ENCODE results near the gene ADGRL2.

The ADGRL2 gene

GRCh38 chr1:81920245-81920740, 119.6 kb downstream of the ADGRL2 start (continued):
- TF ChIP-seq ATF2 (tag by site-specific recombination; IDR thresholded peaks at IDR 0.05; ENCODE audit: low read depth) (no peak), TRIM28 (IDR thresholded peaks at IDR 0.05; ENCODE audit: borderline replicate concordance, low read length) (peak; percentile 90), ZNF221 (tag by site-specific recombination; IDR thresholded peaks at IDR 0.05; ENCODE audit: borderline replicate concordance) (no peak), KLF16 (tag by site-specific recombination; IDR thresholded peaks at IDR 0.05) (no peak), ZBTB8A (tag by site-specific recombination; IDR thresholded peaks at IDR 0.05) (peak; percentile 96), PRDM1 (tag by site-specific recombination; IDR thresholded peaks at IDR 0.05) (peak; percentile 66), ZXDB (tag by site-specific recombination; IDR thresholded peaks at IDR 0.05) (0 out of 2 replicates have a peak, but pooled peaks have one; percentile 35), ZNF585B (tag by site-specific recombination; IDR thresholded peaks at IDR 0.05) (no peak), ZNF394 (tag by site-specific recombination; IDR thresholded peaks at IDR 0.05; ENCODE audit: borderline replicate concordance) (no peak), SP2 (tag by site-specific recombination; IDR thresholded peaks at IDR 0.05) (no peak), ZNF132 (tag by site-specific recombination; IDR thresholded peaks at IDR 0.05; ENCODE audit: borderline replicate concordance) (no peak), ZNF664 (tag by site-specific recombination; IDR thresholded peaks at IDR 0.05) (no peak), ZNF155 (tag by site-specific recombination; IDR thresholded peaks at IDR 0.05) (no peak), ZNF610 (tag by site-specific recombination; IDR thresholded peaks at IDR 0.05; ENCODE audit: borderline replicate concordance) (no peak), ZNF146 (tag by site-specific recombination; IDR thresholded peaks at IDR 0.05) (no peak), ZNF133 (tag by site-specific recombination; IDR thresholded peaks at IDR 0.05) (no peak), ZNF202 (tag by site-specific recombination; IDR thresholded peaks at IDR 0.05; ENCODE audit: borderline replicate concordance) (no peak), OSR2 (tag by site-specific recombination; IDR thresholded peaks at IDR 0.05) (peak; percentile 52), WT1 (tag by site-specific recombination; IDR thresholded peaks at IDR 0.05) (no peak), GFI1B (tag by site-specific recombination; IDR thresholded peaks at IDR 0.05) (no peak), ZNF354C (tag by site-specific recombination; IDR thresholded peaks at IDR 0.05; ENCODE audit: borderline replicate concordance, low read depth) (no peak), PRDM6 (tag by site-specific recombination; IDR thresholded peaks at IDR 0.05) (peak; percentile 88), ZBTB1 (tag by site-specific recombination; IDR thresholded peaks at IDR 0.05) (no peak), MZF1 (tag by site-specific recombination; IDR thresholded peaks at IDR 0.05; ENCODE audit: borderline replicate concordance) (peak; percentile 84; the same call in 1 of the 2 replicates), HOXA7 (CRISPR knock-in tag; IDR thresholded peaks at IDR 0.05; ENCODE audit: borderline replicate concordance) (no peak), ZFHX2 (tag by site-specific recombination; conservative IDR thresholded peaks at IDR 0.05) (peak; percentile 58), ZNF768 (tag by site-specific recombination; IDR thresholded peaks at IDR 0.05) (no peak), ZBTB17 (tag by site-specific recombination; IDR thresholded peaks at IDR 0.05) (peak; percentile 50; the same call in 1 of the 2 replicates), ZNF488 (tag by site-specific recombination; IDR thresholded peaks at IDR 0.05) (no peak), REST (tag by site-specific recombination; IDR thresholded peaks at IDR 0.05) (no peak)
- TF ChIP-seq, protein P1, sequence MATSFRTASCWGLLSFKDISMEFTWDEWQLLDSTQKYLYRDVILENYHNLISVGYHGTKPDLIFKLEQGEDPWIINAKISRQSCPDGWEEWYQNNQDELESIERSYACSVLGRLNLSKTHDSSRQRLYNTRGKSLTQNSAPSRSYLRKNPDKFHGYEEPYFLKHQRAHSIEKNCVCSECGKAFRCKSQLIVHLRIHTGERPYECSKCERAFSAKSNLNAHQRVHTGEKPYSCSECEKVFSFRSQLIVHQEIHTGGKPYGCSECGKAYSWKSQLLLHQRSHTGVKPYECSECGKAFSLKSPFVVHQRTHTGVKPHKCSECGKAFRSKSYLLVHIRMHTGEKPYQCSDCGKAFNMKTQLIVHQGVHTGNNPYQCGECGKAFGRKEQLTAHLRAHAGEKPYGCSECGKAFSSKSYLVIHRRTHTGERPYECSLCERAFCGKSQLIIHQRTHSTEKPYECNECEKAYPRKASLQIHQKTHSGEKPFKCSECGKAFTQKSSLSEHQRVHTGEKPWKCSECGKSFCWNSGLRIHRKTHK (tag by site-specific recombination; IDR thresholded peaks at IDR 0.05): no peak
- TF ChIP-seq, protein P2, sequence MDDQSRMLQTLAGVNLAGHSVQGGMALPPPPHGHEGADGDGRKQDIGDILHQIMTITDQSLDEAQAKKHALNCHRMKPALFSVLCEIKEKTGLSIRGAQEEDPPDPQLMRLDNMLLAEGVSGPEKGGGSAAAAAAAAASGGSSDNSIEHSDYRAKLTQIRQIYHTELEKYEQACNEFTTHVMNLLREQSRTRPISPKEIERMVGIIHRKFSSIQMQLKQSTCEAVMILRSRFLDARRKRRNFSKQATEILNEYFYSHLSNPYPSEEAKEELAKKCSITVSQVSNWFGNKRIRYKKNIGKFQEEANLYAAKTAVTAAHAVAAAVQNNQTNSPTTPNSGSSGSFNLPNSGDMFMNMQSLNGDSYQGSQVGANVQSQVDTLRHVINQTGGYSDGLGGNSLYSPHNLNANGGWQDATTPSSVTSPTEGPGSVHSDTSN (CRISPR knock-in tag; IDR thresholded peaks at IDR 0.05): no peak
